GM12878 (cell line): ENCODE results near the gene SATB2. TPM values are rescaled to one million over a fixed set of nuclear protein-coding genes. Genes with fewer than 3 reads are reported as not detected.

ENCODE experiments used
- ATAC-seq: fragments of 200-7000 bp; cut with Tn5 transposase; 3 replicates; pipeline ENCODE4 v1.9.1; 2020; ENCODE audit warnings: mild to moderate bottlenecking, moderate library complexity
- BruUV-seq: library from RNA; stranded (reverse); fragments of 400-500 nt; replicated peaks from 2 replicates; lab custom pipeline; 2021; lab: Mats Ljungman, UMichigan
- CTCF ChIA-PET: fragments of 300-600 bp; sonication (Branson Sonifier 250); formaldehyde crosslinking; extraction: SDS; loops from one replicate; lab custom pipeline; 2021; ENCODE audit warnings: inconsistent platforms; lab: Yijun Ruan, JAX
- POLR2A ChIA-PET: fragments of 350-600 bp; formaldehyde crosslinking; extraction: SDS; loops from one replicate; lab custom pipeline; 2021; ENCODE audit warnings: inconsistent platforms; lab: Charles Lee
- RAD21 ChIA-PET: fragments of 300-600 bp; sonication (Branson Sonifier 250); formaldehyde crosslinking; loops from one replicate; lab custom pipeline; 2023; ENCODE audit warnings: antibody characterized with exemption; ENCODE audit not compliant: unreplicated experiment; lab: Charles Lee
- SMC1A ChIA-PET: fragments of 300-600 bp; sonication (Branson Sonifier 250); formaldehyde crosslinking; loops from one replicate; lab custom pipeline; 2023; ENCODE audit not compliant: unreplicated experiment, uncharacterized antibody; lab: Charles Lee
- DNase-seq: peaks from one replicate; pipeline ENCODE4 v3.0.0-alpha.2; 2011; ENCODE audit warnings: low read depth, low spot score
- FAIRE-seq: peaks from 3 replicates; lab custom pipeline; 2011; peaks lifted over from hg19 to GRCh38; lab: Jason Lieb, UNC
- H2AFZ ChIP-seq: 2 replicates; pipeline ENCODE4 v1.6.0; 2011; ENCODE audit warnings: low read depth, low read length, control low read depth; ENCODE audit not compliant: control insufficient read depth
- H3K27ac ChIP-seq: 2 replicates; pipeline ENCODE4 v1.5.1; 2011; ENCODE audit warnings: control low read depth; ENCODE audit not compliant: control insufficient read depth, insufficient read depth
- H3K27me3 ChIP-seq, 2 experiments: replicated peaks in 1 of 2; 2 replicates each; pipeline versions ENCODE4 v1.6.0 to v1.6.1; 2011; ENCODE audit warnings: low read length in 1 of 2; ENCODE audit not compliant: control insufficient read depth in 2 of 2, insufficient read depth in 2 of 2
- H3K36me3 ChIP-seq, 2 experiments: 2 replicates each; pipeline ENCODE4 v1.5.1; 2011; ENCODE audit warnings: low read length in 1 of 2; ENCODE audit not compliant: control insufficient read depth in 2 of 2, insufficient read depth in 2 of 2
- H3K4me1 ChIP-seq: 2 replicates; pipeline ENCODE4 v1.6.1; 2011; ENCODE audit warnings: mild to moderate bottlenecking, low read length, moderate library complexity, mixed read lengths; ENCODE audit not compliant: control insufficient read depth, insufficient read depth
- H3K4me2 ChIP-seq: 2 replicates; pipeline ENCODE4 v1.6.0; 2011; ENCODE audit warnings: control low read depth; ENCODE audit not compliant: control insufficient read depth, insufficient read depth
- H3K4me3 ChIP-seq: fragments of 200-600 bp; sonication (generic); 2 replicates; pipeline ENCODE4 v1.5.1; 2016
- H3K79me2 ChIP-seq: 2 replicates; pipeline ENCODE4 v1.6.0; 2011; ENCODE audit warnings: low read length; ENCODE audit not compliant: control insufficient read depth, insufficient read depth
- H3K9ac ChIP-seq: 2 replicates; pipeline ENCODE4 v1.8.0; 2011; ENCODE audit warnings: low read length, control low read depth, mixed read lengths; ENCODE audit not compliant: control insufficient read depth, insufficient read depth
- H3K9me3 ChIP-seq: replicated peaks from 3 replicates; pipeline ENCODE4 v1.5.1; 2011; ENCODE audit warnings: mild to moderate bottlenecking, low read length; ENCODE audit not compliant: control insufficient read depth, insufficient read depth
- H4K20me1 ChIP-seq: 2 replicates; pipeline ENCODE4 v1.6.0; 2011; ENCODE audit not compliant: control insufficient read depth, insufficient read depth
- ATF7 ChIP-seq: fragments of 450-650 bp; IDR thresholded peaks from 2 replicates; pipeline ENCODE4 v1.6.1; 2016; ENCODE audit warnings: low read depth, mild to moderate bottlenecking
- HDAC2 ChIP-seq: fragments of 200-600 bp; sonication (generic); IDR thresholded peaks from 2 replicates; pipeline ENCODE4 v1.6.1; 2017
- SMARCA5 ChIP-seq: fragments of 450-650 bp; IDR thresholded peaks from 2 replicates; pipeline ENCODE4 v1.6.1; 2017; ENCODE audit warnings: mild to moderate bottlenecking
- TCF12 ChIP-seq: IDR thresholded peaks from 2 replicates; pipeline ENCODE4 v1.6.1; 2011; ENCODE audit warnings: low read depth, mild to moderate bottlenecking, low read length
- WGBS: methylation state at CpG from one replicate; pipeline ENCODE4 v1.1.6; 2016; ENCODE audit warnings: low lambda C conversion rate; ENCODE audit not compliant: insufficient replicate concordance, insufficient coverage; ENCODE audit errors: missing lambda C conversion rate; 5-methylcytosine and 5-hydroxymethylcytosine counted together
- in situ Hi-C: fragments of 300-500 bp; cut with MboI; formaldehyde crosslinking; loops from 9 replicates; pipeline ENCODE4 v1.14.3; 2018; ENCODE audit warnings: mixed read lengths
- intact Hi-C: fragments of 100-400 bp; cut with micrococcal nuclease; formaldehyde crosslinking; loops from one replicate; pipeline ENCODE4 v1.14.2; 2022; ENCODE audit not compliant: unreplicated experiment
- polyA plus RNA-seq, 11 experiments: library from polyadenylated mRNA; depleted of rRNA in 4 of 11; unstranded in 6 of 11; stranded (reverse) in 5 of 11; fragments of >200 nt; fragmentation: Nextera tagmentation in 4 of 11; fragmentation: Illumina TruSeq in 1 of 11; extraction: Ambion mirVana in 4 of 11; extraction: Trizol in 1 of 11; gene quantifications; 1 replicate in 1 of 11; 2 replicates in 10 of 11; pipeline versions ENCODE4 v1.2.1 to v1.2.3, GENCODE V29; 2011 to 2016; ENCODE audit warnings: inconsistent platforms in 2 of 11, missing spikeins in 2 of 11, low read depth in 1 of 11
- total RNA-seq, 4 experiments: library from RNA; depleted of rRNA in 3 of 4; stranded (reverse); fragments of >200 nt in 3 of 4; fragmentation: Illumina TruSeq in 1 of 4; extraction: Trizol in 1 of 4; gene quantifications; 2 replicates each; pipeline versions ENCODE4 v1.2.1 to v1.2.3, GENCODE V29; 2013 to 2021
- TF ChIP-seq, protein P1 (sequence below): IDR thresholded peaks from 2 replicates; pipeline ENCODE4 v1.6.1; 2012; ENCODE audit warnings: low read depth, low read length, improper control_type of control experiment
- TF ChIP-seq, protein P2 (sequence below): IDR thresholded peaks from 2 replicates; pipeline ENCODE4 v1.6.1; 2012; ENCODE audit warnings: low read length, inconsistent platforms
- TF ChIP-seq, protein P3 (sequence below): fragments of 450-650 bp; IDR thresholded peaks from 2 replicates; pipeline ENCODE4 v1.6.1; 2017; ENCODE audit warnings: mild to moderate bottlenecking, low read depth, inconsistent platforms; ENCODE audit not compliant: poor library complexity, severe bottlenecking
- TF ChIP-seq, protein P4 (sequence below): IDR thresholded peaks from 2 replicates; pipeline ENCODE4 v1.6.1; 2012; ENCODE audit warnings: mild to moderate bottlenecking, low read depth, low read length

Gene SATB2
- total and polyA plus RNA-seq, 10 of the 15 experiments (the other 5 are each of a cell fraction or from before 2014, with no cell fraction given) = 0.03 to 0.56 (median 0.08) TPM; not detected in 3

DNA sequence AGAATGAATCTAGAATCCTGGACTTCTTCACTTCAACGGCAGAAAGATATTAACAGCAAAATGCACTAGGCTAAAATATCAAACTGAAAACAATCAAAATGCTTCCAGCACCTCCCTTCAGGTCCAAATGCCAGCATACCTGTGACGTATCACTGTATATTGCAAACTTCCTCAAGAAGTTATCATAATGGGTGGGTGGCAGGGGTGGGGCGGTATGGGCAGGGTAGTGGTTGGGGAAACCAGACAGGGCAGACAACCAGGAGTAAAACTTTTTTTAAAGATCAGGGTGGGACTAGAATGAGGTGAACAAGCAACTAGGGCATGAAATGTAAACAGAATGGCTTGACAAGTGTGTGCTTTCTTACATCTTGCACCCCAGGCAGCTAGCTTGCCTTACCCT lies 140.9 kb downstream of the SATB2 start (continued):
- TF ChIP-seq, protein P1, sequence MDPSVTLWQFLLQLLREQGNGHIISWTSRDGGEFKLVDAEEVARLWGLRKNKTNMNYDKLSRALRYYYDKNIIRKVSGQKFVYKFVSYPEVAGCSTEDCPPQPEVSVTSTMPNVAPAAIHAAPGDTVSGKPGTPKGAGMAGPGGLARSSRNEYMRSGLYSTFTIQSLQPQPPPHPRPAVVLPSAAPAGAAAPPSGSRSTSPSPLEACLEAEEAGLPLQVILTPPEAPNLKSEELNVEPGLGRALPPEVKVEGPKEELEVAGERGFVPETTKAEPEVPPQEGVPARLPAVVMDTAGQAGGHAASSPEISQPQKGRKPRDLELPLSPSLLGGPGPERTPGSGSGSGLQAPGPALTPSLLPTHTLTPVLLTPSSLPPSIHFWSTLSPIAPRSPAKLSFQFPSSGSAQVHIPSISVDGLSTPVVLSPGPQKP = no peak
- TF ChIP-seq TCF12 = no peak
- TF ChIP-seq, protein P2, sequence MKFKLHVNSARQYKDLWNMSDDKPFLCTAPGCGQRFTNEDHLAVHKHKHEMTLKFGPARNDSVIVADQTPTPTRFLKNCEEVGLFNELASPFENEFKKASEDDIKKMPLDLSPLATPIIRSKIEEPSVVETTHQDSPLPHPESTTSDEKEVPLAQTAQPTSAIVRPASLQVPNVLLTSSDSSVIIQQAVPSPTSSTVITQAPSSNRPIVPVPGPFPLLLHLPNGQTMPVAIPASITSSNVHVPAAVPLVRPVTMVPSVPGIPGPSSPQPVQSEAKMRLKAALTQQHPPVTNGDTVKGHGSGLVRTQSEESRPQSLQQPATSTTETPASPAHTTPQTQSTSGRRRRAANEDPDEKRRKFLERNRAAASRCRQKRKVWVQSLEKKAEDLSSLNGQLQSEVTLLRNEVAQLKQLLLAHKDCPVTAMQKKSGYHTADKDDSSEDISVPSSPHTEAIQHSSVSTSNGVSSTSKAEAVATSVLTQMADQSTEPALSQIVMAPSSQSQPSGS = no peak
- no peak for TF ChIP-seq HDAC2

DNA sequence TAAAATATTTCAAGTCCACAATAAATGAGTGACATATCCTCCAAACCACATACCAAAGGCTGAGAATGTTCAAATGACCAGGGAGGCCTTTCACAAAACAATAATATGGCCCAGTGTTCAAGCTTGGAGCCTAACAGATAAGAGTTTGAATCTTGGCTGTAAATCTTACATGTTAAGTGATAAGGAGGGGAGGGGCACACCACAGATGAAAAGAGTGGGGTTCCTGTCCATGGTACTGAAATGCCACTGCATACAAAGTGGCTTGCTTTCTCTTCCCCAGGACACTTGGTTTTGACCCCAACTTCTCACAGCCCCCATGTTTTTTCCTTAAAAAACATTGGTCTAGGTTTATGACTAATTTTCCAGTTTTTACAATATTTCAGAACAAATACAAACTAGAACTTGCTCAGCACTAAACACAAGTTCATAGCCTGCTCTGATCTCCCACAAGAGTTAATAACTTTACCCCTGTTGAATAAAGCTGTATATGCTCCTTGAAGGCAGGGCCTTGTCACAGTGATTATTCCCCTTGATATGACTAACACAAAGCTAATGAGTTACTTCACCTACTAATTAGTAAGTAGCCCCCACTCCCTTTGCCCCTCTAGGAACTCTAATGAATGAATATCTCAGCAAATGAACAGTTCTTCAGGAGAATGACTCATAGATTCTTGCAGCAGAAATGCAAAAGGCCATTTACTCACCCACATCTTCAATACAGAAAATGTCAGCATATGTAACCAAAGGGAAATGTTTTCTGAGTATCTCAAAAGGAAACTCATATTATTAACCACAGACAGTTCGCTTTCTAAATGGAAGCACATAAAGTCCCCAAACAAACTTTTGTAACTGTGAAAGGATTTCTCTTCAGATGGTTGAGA lies 142.2 kb downstream of the SATB2 start:
- SMC1A ChIA-PET = interaction anchor here (1.1 to 1.3 kb wide), 2 partner anchors 9 to 11 kb away, joined by 4 read pairs; no protein-coding TSS in a partner anchor
- no peak for FAIRE-seq
- H3K4me2 ChIP-seq = no peak overlapping the region
- intact Hi-C loops (no loop called here), in situ Hi-C loops (no loop called here)
- H2AFZ ChIP-seq = no peak overlapping the region
- POLR2A ChIA-PET = no interaction called here
- no TSS peak for BruUV-seq
- no peaks in the 10 kb centered on the region for H3K79me2 ChIP-seq
- no peaks in the 10 kb centered on the region for H3K9me3 ChIP-seq
- no peaks in the 10 kb centered on the region for H4K20me1 ChIP-seq
- RAD21 ChIA-PET = no interaction called here
- no peak overlapping the region for H3K4me3 ChIP-seq
- no peaks in the 10 kb centered on the region for H3K36me3 ChIP-seq
- H3K27me3 ChIP-seq = no peaks in the 10 kb centered on the region
- 0 out of 3 replicates have a peak, but pooled peaks have one; percentile 34 for ATAC-seq
- H3K27ac ChIP-seq = no peak overlapping the region
- no peaks in the 10 kb centered on the region for H3K4me1 ChIP-seq
- CTCF ChIA-PET = no interaction called here
- no peak for DNase-seq
- WGBS = 0% methylated on average over 1 of the region's 1 CpG
- H3K9ac ChIP-seq = no peak overlapping the region
- TF ChIP-seq, protein P3, sequence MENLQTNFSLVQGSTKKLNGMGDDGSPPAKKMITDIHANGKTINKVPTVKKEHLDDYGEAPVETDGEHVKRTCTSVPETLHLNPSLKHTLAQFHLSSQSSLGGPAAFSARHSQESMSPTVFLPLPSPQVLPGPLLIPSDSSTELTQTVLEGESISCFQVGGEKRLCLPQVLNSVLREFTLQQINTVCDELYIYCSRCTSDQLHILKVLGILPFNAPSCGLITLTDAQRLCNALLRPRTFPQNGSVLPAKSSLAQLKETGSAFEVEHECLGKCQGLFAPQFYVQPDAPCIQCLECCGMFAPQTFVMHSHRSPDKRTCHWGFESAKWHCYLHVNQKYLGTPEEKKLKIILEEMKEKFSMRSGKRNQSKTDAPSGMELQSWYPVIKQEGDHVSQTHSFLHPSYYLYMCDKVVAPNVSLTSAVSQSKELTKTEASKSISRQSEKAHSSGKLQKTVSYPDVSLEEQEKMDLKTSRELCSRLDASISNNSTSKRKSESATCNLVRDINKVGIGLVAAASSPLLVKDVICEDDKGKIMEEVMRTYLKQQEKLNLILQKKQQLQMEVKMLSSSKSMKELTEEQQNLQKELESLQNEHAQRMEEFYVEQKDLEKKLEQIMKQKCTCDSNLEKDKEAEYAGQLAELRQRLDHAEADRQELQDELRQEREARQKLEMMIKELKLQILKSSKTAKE = no peak
- TF ChIP-seq ATF7 (no peak), SMARCA5 (no peak)
- TF ChIP-seq, protein P4, sequence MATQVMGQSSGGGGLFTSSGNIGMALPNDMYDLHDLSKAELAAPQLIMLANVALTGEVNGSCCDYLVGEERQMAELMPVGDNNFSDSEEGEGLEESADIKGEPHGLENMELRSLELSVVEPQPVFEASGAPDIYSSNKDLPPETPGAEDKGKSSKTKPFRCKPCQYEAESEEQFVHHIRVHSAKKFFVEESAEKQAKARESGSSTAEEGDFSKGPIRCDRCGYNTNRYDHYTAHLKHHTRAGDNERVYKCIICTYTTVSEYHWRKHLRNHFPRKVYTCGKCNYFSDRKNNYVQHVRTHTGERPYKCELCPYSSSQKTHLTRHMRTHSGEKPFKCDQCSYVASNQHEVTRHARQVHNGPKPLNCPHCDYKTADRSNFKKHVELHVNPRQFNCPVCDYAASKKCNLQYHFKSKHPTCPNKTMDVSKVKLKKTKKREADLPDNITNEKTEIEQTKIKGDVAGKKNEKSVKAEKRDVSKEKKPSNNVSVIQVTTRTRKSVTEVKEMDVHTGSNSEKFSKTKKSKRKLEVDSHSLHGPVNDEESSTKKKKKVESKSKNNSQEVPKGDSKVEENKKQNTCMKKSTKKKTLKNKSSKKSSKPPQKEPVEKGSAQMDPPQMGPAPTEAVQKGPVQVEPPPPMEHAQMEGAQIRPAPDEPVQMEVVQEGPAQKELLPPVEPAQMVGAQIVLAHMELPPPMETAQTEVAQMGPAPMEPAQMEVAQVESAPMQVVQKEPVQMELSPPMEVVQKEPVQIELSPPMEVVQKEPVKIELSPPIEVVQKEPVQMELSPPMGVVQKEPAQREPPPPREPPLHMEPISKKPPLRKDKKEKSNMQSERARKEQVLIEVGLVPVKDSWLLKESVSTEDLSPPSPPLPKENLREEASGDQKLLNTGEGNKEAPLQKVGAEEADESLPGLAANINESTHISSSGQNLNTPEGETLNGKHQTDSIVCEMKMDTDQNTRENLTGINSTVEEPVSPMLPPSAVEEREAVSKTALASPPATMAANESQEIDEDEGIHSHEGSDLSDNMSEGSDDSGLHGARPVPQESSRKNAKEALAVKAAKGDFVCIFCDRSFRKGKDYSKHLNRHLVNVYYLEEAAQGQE = peak; percentile 92
